GM12892 (cell line): Measurements from ENCODE around the gene LRRC15.

Source experiments
- POLR2A ChIP-seq: IDR thresholded peaks from 2 replicates; pipeline ENCODE4 v1.6.1; 2011; ENCODE audit warnings: low read depth, low read length, control low read depth
- TAF1 ChIP-seq: IDR thresholded peaks from 2 replicates; pipeline ENCODE4 v1.6.1; 2011; ENCODE audit warnings: low read depth, mild to moderate bottlenecking, control low read depth, low read length, borderline replicate concordance

DNA sequence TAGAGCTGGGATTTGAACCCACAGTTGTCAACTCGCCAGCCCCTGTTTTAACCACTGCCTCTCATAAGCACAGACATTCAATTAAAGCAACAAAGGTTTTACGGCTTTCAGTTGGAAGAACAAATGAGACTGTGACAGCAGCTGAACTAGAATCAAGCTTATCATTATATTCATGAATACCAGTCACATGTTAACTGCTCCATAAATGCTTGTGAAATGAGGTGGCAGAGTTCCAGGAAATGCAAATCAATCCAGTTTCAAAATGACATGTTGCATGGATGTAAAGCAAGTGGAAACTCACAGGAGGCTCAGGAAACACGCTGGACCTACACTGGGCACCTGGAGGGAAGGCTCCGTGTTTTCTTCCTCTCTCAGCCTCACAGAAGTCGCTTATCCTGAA lies 25.7 kb upstream of the LRRC15 start:
- TF ChIP-seq POLR2A = no peak
- TF ChIP-seq TAF1 = no peak
